HL-60 (cell line): ENCODE results near the gene CARD14.

Experiments used
- GABPA ChIP-seq: IDR thresholded peaks from 2 replicates; pipeline ENCODE4 v1.6.1; 2012; ENCODE audit warnings: low read depth
- POLR2AphosphoS5 ChIP-seq: IDR thresholded peaks from 2 replicates; pipeline ENCODE4 v1.6.1; 2012; ENCODE audit warnings: low read depth
- SPI1 ChIP-seq: IDR thresholded peaks from 2 replicates; pipeline ENCODE4 v1.6.1; 2012; ENCODE audit warnings: low read depth, mild to moderate bottlenecking, borderline replicate concordance
- TF ChIP-seq, protein P1 (sequence below): IDR thresholded peaks from one replicate; pipeline ENCODE4 v1.5.1; 2011; ENCODE audit warnings: low read length, control low read depth, inconsistent platforms; ENCODE audit not compliant: insufficient read depth
- TF ChIP-seq, protein P2 (sequence below): IDR thresholded peaks from 2 replicates; pipeline ENCODE4 v1.6.1; 2012; ENCODE audit warnings: low read depth; ENCODE audit not compliant: insufficient replicate concordance

DNA sequence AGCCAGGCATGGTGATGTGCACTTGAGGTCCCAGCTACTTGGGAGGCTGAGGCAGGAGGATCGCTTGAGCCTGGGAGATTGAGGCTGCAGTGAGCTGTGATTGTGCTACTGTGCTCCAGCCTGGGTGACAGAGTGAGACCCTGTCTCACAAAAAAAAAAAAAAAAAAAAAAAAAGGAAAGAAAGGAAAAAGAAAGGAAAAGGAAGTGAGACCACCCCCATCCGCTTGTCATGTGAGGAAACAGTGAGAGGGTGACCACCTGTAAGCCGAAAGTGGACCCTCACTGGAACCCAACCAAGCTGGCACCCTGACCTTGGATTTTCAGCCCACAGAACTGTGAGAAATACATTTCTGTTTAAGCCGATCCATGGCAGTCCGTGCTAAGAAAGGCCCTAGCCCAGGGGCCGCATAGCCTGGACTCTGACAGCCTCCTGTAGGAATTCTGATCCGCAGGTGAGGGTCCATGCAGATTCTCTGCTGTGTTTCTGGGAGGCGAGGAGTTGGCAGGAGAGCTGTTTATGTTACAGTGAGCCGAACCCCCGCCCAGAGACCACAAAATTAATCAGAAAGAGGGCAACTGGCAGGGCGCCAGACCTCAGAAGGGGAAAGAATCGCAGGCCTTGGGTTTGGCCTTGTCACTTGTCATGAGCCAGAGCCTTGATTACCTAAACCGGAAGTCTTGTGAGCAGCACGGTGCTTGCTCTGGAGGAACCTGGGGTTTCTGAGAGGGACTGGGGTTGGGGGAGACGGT lies 49.4 kb downstream of the CARD14 start:
- TF ChIP-seq, protein P1, sequence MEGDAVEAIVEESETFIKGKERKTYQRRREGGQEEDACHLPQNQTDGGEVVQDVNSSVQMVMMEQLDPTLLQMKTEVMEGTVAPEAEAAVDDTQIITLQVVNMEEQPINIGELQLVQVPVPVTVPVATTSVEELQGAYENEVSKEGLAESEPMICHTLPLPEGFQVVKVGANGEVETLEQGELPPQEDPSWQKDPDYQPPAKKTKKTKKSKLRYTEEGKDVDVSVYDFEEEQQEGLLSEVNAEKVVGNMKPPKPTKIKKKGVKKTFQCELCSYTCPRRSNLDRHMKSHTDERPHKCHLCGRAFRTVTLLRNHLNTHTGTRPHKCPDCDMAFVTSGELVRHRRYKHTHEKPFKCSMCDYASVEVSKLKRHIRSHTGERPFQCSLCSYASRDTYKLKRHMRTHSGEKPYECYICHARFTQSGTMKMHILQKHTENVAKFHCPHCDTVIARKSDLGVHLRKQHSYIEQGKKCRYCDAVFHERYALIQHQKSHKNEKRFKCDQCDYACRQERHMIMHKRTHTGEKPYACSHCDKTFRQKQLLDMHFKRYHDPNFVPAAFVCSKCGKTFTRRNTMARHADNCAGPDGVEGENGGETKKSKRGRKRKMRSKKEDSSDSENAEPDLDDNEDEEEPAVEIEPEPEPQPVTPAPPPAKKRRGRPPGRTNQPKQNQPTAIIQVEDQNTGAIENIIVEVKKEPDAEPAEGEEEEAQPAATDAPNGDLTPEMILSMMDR: no peak
- TF ChIP-seq GABPA (peak; percentile 47; the same call in 1 of the 2 replicates), POLR2AphosphoS5 (peak; percentile 96), SPI1 (peak; percentile 35; the same call in 1 of the 2 replicates)
- TF ChIP-seq, protein P2, sequence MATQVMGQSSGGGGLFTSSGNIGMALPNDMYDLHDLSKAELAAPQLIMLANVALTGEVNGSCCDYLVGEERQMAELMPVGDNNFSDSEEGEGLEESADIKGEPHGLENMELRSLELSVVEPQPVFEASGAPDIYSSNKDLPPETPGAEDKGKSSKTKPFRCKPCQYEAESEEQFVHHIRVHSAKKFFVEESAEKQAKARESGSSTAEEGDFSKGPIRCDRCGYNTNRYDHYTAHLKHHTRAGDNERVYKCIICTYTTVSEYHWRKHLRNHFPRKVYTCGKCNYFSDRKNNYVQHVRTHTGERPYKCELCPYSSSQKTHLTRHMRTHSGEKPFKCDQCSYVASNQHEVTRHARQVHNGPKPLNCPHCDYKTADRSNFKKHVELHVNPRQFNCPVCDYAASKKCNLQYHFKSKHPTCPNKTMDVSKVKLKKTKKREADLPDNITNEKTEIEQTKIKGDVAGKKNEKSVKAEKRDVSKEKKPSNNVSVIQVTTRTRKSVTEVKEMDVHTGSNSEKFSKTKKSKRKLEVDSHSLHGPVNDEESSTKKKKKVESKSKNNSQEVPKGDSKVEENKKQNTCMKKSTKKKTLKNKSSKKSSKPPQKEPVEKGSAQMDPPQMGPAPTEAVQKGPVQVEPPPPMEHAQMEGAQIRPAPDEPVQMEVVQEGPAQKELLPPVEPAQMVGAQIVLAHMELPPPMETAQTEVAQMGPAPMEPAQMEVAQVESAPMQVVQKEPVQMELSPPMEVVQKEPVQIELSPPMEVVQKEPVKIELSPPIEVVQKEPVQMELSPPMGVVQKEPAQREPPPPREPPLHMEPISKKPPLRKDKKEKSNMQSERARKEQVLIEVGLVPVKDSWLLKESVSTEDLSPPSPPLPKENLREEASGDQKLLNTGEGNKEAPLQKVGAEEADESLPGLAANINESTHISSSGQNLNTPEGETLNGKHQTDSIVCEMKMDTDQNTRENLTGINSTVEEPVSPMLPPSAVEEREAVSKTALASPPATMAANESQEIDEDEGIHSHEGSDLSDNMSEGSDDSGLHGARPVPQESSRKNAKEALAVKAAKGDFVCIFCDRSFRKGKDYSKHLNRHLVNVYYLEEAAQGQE: no peak
